ENCODE data around the gene NTN3.

Gene NTN3

GRCh38 chr16:2520097-2520783 is 49.1 kb downstream of the NTN3 start, which contains the start of gene AMDHD2:
AMDHD2 (plus strand) TSS chr16:2520371; CDS start chr16:2520459, 88 bp downstream.
- H3K27ac ChIP-seq, result peak within 1 kb of the TSS; percentile 92
- no peak for TF ChIP-seq ZFX (IDR thresholded peaks at IDR 0.05; ENCODE audit: borderline replicate concordance)
- TF ChIP-seq CTCF (IDR thresholded peaks at IDR 0.05), result no peak

GRCh38 chr16:2520784-2521531 is 49.9 kb downstream of the NTN3 start:
- H3K27ac ChIP-seq, result peak overlapping the region; percentile 92
- no peak for TF ChIP-seq ZFX (IDR thresholded peaks at IDR 0.05; ENCODE audit: borderline replicate concordance)
- TF ChIP-seq CTCF (IDR thresholded peaks at IDR 0.05), result no peak

Measured in 22Rv1 (cell line).